ENCODE data around the gene NHP2. TPM values are rescaled to one million over a fixed set of nuclear protein-coding genes. Genes with fewer than 3 reads are reported as not detected.

NHP2 gene
- total RNA-seq, 1 experiment from 2014 or later = 263 TPM

DNA sequence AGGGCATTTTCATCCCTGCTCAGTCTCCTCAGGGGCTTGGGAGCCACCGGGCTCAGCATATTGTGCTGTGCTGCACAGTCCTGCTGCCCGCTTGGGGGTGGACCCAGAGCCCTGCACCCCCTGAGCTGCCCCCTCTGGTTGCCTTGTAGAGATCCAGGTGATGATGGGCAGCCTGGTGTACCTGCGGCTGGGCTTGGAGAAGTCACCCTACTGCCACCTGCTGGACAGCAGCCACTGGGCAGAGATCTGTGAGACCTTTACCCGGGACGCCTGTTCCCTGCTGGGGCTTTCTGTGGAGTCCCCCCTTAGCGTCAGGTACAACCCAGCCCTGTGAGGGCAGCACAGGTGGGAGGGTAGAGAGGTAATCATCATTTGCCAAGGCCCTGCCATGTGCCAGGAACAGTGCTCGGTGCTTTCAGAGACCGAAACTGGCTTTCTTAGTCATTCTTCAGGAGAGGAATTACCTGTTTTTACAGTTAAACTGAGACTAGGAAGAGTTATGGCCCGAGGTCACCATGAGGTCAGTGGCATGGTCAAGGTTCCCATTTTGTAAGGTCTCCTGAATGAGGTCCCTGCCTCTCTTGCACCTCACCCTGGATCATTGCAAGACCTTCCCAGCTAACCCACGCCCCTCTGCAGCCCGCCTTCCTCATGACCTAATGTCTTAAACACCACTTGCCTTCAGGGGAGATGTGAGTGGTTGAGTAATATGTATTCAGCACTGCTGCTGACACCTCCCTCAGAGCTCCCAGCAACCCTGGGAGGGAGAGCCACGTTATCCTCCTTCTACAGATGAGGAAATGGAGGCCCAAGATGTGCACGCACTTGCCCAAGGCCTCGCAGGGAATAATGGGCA is 7.5 kb downstream of the NHP2 start (continued):
- no peak for TF ChIP-seq IRF2 (CRISPR knock-in tag; IDR thresholded peaks at IDR 0.05; ENCODE audit: borderline replicate concordance, low read depth)
- no peak for TF ChIP-seq ZNF532 (CRISPR knock-in tag; IDR thresholded peaks at IDR 0.05; ENCODE audit: borderline replicate concordance)
- no peak for TF ChIP-seq ATF2 (CRISPR knock-in tag; IDR thresholded peaks at IDR 0.05; ENCODE audit: borderline replicate concordance, low read depth)
- TF ChIP-seq SP1 (CRISPR knock-in tag; conservative IDR thresholded peaks at IDR 0.05) = 0 out of 2 replicates have a peak, but pooled peaks have one; percentile 33
- no peak for TF ChIP-seq SMAD3 (CRISPR knock-in tag; IDR thresholded peaks at IDR 0.05; ENCODE audit: borderline replicate concordance)
- TF ChIP-seq, protein P1, sequence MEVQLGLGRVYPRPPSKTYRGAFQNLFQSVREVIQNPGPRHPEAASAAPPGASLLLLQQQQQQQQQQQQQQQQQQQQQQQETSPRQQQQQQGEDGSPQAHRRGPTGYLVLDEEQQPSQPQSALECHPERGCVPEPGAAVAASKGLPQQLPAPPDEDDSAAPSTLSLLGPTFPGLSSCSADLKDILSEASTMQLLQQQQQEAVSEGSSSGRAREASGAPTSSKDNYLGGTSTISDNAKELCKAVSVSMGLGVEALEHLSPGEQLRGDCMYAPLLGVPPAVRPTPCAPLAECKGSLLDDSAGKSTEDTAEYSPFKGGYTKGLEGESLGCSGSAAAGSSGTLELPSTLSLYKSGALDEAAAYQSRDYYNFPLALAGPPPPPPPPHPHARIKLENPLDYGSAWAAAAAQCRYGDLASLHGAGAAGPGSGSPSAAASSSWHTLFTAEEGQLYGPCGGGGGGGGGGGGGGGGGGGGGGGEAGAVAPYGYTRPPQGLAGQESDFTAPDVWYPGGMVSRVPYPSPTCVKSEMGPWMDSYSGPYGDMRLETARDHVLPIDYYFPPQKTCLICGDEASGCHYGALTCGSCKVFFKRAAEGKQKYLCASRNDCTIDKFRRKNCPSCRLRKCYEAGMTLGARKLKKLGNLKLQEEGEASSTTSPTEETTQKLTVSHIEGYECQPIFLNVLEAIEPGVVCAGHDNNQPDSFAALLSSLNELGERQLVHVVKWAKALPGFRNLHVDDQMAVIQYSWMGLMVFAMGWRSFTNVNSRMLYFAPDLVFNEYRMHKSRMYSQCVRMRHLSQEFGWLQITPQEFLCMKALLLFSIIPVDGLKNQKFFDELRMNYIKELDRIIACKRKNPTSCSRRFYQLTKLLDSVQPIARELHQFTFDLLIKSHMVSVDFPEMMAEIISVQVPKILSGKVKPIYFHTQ (CRISPR knock-in tag; IDR thresholded peaks at IDR 0.05) = 0 out of 2 replicates have a peak, but pooled peaks have one; percentile 30
- TF ChIP-seq ZNF416 (CRISPR knock-in tag; IDR thresholded peaks at IDR 0.05) = no peak
- no peak for TF ChIP-seq ELF4 (CRISPR knock-in tag; IDR thresholded peaks at IDR 0.05; ENCODE audit: low read depth)
- no peak for TF ChIP-seq ARID4B (CRISPR knock-in tag; IDR thresholded peaks at IDR 0.05; ENCODE audit: borderline replicate concordance)
- TF ChIP-seq NR1H2 (CRISPR knock-in tag; IDR thresholded peaks at IDR 0.05) = no peak
- TF ChIP-seq, protein P2, sequence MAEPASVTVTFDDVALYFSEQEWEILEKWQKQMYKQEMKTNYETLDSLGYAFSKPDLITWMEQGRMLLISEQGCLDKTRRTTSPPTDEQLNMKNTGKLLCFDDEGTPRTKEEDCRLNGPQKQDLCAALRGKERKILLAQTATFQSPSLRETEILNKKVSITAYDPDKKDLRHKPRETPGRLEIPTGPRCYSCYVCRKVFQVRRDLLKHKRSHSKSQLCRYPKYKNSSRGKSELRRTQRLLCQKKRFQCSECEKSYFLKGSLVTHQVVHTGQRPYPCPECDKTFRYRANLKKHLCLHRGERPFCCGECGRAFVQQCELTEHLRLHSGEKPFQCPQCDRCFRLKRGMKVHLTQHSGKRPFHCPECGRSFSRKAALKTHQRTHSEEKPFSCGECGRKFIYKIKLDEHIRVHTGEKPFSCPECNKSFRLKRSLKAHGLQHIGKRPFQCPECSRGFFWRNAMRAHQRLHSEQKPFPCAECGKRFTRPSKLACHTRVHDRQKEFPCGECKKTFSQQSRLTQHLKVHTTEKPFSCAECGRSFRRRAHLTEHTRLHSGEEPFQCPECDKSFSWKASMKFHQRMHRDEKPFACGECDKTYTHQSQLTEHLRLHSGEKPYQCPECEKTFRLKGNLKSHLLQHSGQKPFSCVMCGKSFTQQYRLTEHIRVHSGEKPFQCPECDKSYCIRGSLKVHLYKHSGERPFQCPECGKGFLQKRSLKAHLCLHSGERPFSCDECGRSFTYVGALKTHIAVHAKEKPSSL (CRISPR knock-in tag; conservative IDR thresholded peaks at IDR 0.05) = no peak
- peak; percentile 64 for TF ChIP-seq CTCF (IDR thresholded peaks at IDR 0.05)
- TF ChIP-seq CBFB (CRISPR knock-in tag; IDR thresholded peaks at IDR 0.05; ENCODE audit: low read depth) = no peak
- no peak for TF ChIP-seq ATF1 (CRISPR knock-in tag; IDR thresholded peaks at IDR 0.05)
- TF ChIP-seq, protein P3, sequence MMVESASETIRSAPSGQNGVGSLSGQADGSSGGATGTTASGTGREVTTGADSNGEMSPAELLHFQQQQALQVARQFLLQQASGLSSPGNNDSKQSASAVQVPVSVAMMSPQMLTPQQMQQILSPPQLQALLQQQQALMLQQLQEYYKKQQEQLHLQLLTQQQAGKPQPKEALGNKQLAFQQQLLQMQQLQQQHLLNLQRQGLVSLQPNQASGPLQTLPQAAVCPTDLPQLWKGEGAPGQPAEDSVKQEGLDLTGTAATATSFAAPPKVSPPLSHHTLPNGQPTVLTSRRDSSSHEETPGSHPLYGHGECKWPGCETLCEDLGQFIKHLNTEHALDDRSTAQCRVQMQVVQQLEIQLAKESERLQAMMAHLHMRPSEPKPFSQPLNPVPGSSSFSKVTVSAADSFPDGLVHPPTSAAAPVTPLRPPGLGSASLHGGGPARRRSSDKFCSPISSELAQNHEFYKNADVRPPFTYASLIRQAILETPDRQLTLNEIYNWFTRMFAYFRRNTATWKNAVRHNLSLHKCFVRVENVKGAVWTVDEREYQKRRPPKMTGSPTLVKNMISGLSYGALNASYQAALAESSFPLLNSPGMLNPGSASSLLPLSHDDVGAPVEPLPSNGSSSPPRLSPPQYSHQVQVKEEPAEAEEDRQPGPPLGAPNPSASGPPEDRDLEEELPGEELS (CRISPR knock-in tag; IDR thresholded peaks at IDR 0.05) = no peak
- no peak for TF ChIP-seq GRHL2 (CRISPR knock-in tag; IDR thresholded peaks at IDR 0.05; ENCODE audit: insufficient replicate concordance, severe bottlenecking)
